ENCODE measurements around the gene CPEB4.
A peak's percentile ranks its signal among the peaks of the same experiment; 100 is the strongest.

The CPEB4 gene

GRCh38 chr5:173887610-173888472, at the start of gene CPEB4:
Gene CPEB4 (plus strand): TSS chr5:173888349. CDS start chr5:173889734, 1,385 bp downstream.
- peak; percentile 95 for DNase-seq

- no peak for DNase-seq
Measured at GRCh38 chr5:173839117-173839713, 48.9 kb upstream of the CPEB4 start.

- DNase-seq, result no peak
Measured at GRCh38 chr5:173840111-173840983, 47.8 kb upstream of the CPEB4 start.

GRCh38 chr5:173841710-173842109, 46.4 kb upstream of the CPEB4 start:
- no peak for DNase-seq

- DNase-seq, result no peak
Measured at GRCh38 chr5:173843794-173844193, 44.4 kb upstream of the CPEB4 start.

GRCh38 chr5:173845321-173845720, 42.8 kb upstream of the CPEB4 start:
- no peak for DNase-seq

- DNase-seq, result no peak
Measured at GRCh38 chr5:173846929-173847501, 41.1 kb upstream of the CPEB4 start.

GRCh38 chr5:173848986-173849596, 39.1 kb upstream of the CPEB4 start:
- DNase-seq, result no peak

GRCh38 chr5:173849908-173850307, 38.2 kb upstream of the CPEB4 start:
- DNase-seq, result no peak

GRCh38 chr5:173850659-173851058, 37.5 kb upstream of the CPEB4 start:
- DNase-seq, result no peak

GRCh38 chr5:173851595-173852243, 36.4 kb upstream of the CPEB4 start:
- no peak for DNase-seq

GRCh38 chr5:173852790-173853359, 35.3 kb upstream of the CPEB4 start:
- no peak for DNase-seq

GRCh38 chr5:173853370-173854131, 34.6 kb upstream of the CPEB4 start:
- DNase-seq, result no peak

- DNase-seq, result no peak
Measured at GRCh38 chr5:173855162-173855994, 32.8 kb upstream of the CPEB4 start.

GRCh38 chr5:173855995-173856656, 32.0 kb upstream of the CPEB4 start:
- no peak for DNase-seq

- DNase-seq, result no peak
Measured at GRCh38 chr5:173857234-173857633, 30.9 kb upstream of the CPEB4 start.

- no peak for DNase-seq
Measured at GRCh38 chr5:173858021-173858669, 30.0 kb upstream of the CPEB4 start.

GRCh38 chr5:173858670-173859407, 29.3 kb upstream of the CPEB4 start:
- no peak for DNase-seq

Data from NK-92 treated with Interleukin-12 subunit alpha and Interleukin-12 subunit beta, amount 100 ng/mL, for 24 hours (cell line).